Fibroblast of pulmonary artery (primary cell): ENCODE measurements around the gene IQGAP2.
"Not testable (repeated sequence)": the region's sequence is repeated elsewhere in the genome, so short reads cannot be mapped to it uniquely, and the experiment has no call there.

Source experiments
- DNase-seq: peaks from one replicate; pipeline ENCODE4 v3.0.0-alpha.2; 2010; ENCODE audit warnings: low read depth
- H3K4me3 ChIP-seq: replicated peaks from 2 replicates; pipeline ENCODE4 v1.5.1; 2011; ENCODE audit warnings: low read depth, mild to moderate bottlenecking, control low read depth, low read length, moderate library complexity
- TF ChIP-seq, protein P1 (sequence below): IDR thresholded peaks from 2 replicates; pipeline ENCODE4 v1.5.1; 2011; ENCODE audit warnings: mild to moderate bottlenecking, control low read depth, low read length, inconsistent platforms; ENCODE audit errors: missing control alignments

Gene IQGAP2

GRCh38 chr5:76547891-76548524 is 144.9 kb downstream of the IQGAP2 start:
- no peak for DNase-seq
- TF ChIP-seq, protein P1, sequence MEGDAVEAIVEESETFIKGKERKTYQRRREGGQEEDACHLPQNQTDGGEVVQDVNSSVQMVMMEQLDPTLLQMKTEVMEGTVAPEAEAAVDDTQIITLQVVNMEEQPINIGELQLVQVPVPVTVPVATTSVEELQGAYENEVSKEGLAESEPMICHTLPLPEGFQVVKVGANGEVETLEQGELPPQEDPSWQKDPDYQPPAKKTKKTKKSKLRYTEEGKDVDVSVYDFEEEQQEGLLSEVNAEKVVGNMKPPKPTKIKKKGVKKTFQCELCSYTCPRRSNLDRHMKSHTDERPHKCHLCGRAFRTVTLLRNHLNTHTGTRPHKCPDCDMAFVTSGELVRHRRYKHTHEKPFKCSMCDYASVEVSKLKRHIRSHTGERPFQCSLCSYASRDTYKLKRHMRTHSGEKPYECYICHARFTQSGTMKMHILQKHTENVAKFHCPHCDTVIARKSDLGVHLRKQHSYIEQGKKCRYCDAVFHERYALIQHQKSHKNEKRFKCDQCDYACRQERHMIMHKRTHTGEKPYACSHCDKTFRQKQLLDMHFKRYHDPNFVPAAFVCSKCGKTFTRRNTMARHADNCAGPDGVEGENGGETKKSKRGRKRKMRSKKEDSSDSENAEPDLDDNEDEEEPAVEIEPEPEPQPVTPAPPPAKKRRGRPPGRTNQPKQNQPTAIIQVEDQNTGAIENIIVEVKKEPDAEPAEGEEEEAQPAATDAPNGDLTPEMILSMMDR = no peak
- H3K4me3 ChIP-seq = no peak overlapping the region

DNA sequence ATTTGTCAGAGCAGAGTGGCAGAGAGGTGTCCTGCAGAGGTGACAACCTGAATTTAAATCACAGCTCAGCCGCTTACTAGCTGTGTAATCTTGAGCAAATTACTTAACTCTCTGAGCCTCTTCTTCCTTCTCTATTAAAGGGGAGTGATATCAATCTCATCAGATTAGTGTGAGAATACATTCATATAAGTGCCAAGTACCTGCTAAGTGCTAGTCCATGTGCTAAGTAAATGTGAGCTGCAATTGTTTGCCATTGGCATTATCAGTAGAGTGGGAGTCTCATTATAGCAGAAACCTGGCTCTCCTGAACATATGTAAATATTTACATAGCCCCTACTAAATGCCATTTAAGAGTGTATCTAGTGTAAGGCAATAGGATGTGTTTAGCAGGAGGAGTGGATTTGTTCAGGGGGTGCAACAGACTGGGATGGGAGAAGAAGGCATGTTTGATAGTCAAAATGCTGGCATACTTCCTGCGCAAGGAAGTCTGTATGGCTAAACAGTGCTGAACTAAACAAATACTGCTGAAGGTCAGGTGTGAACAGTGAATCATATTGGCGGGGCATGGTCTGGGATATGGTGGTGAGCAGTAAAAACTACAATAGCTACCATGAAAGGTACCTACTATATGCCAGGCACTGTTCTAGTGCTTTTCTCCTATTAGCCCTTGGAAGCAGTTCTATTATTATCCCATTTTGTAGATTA is 145.6 kb downstream of the IQGAP2 start:
- no peak for DNase-seq
- no peak overlapping the region for H3K4me3 ChIP-seq
- TF ChIP-seq, protein P1 = no peak

DNA sequence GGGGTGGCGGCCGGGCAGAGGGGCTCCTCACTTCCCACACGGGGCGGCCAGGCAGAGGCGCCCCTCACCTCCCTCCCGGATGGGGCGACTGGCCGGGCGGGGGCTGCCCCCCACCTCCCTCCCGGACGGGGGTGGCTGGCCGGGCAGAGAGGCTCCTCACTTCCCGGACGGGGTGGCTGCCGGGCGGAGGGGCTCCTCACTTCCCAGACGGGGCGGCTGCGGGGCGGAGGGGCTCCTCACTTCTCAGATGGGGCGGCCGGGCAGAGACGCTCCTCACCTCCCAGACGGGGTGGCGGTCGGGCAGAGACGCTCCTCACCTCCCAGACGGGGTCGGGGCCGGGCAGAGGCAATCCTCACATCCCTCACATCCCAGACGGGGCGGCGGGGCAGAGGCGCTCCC is 147.8 kb downstream of the IQGAP2 start:
- not testable (repeated sequence) for H3K4me3 ChIP-seq, DNase-seq

GRCh38 chr5:76552546-76552945 is 149.5 kb downstream of the IQGAP2 start:
- TF ChIP-seq, protein P1 = no peak
- DNase-seq = no peak
- no peak overlapping the region for H3K4me3 ChIP-seq

DNA sequence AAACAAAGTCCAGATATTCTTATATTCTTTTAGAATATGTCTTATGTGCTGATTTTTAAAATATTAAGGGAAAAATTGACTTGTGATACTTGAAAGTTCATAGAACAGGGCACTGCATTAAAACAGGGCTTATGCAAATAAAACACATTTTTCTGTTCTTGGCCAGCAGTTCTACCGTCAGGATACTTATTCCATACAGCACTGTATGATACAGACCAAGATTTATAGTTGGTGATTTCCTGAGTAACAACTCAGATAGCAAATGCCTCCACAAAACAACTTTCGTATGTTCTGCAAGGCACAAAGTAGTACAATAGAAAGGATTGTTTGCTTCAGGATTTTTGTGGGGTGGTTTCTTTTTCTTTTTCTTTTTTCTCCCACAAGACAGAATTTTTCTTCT is 150.2 kb downstream of the IQGAP2 start:
- no peak for DNase-seq
- H3K4me3 ChIP-seq = no peak overlapping the region
- TF ChIP-seq, protein P1 = no peak

DNA sequence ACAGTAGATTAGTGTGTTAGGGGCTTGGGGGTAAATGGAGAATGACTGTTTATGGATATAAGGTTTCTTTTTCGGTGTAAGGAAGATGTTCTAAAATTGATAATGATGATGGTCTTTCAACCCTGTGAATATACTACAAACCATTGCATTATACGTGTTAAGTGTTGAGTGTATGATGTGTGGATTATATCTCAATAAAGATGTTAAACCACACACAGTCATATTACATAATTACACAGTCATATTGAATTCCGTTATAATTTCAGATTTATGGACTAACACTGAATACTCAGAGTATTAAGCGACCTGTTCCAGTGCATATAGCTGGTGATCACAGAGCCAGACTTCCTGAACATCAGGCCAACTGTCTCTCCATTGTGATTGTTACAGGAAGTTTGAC is 152.0 kb downstream of the IQGAP2 start:
- H3K4me3 ChIP-seq = no peak overlapping the region
- no peak for DNase-seq
- TF ChIP-seq, protein P1 = no peak

- no peak overlapping the region for H3K4me3 ChIP-seq
- no peak for DNase-seq
- TF ChIP-seq, protein P1 = no peak
Observed at GRCh38 chr5:76555717-76556116, 152.6 kb downstream of the IQGAP2 start.
